ENCODE results near the gene TMC5. TPM values are rescaled to one million over a fixed set of nuclear protein-coding genes. Genes with fewer than 3 reads are reported as not detected.
A peak's percentile ranks its signal among the peaks of the same experiment; 100 is the strongest.
"Not testable (repeated sequence)": the region's sequence is repeated elsewhere in the genome, so short reads cannot be mapped to it uniquely, and the experiment has no call there.

Gene TMC5
- total RNA-seq, 5 donors from 2014 or later (not counting 1 experiment from before 2014, with no cell fraction given): 0.06 to 0.60 (median 0.08) TPM; not detected in 1

DNA sequence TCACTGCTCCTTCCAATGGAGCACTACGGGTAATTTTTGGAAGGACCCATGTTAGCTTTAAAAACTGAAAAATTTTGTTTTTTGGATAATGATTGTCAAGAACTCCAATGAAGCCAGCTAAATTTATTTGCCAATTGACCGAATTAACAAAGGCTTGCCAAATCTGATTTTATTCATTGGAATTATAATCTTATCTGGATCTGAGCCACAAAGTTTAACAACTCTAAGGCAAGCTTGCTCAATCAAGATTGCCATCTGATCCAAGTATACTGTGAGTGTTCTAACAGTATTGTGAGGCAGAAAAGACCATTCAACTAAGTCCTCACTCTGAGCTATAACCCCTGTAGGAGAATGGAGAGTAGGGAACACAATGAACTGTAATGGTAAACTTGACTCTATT is 20.3 kb upstream of the TMC5 start:
- H3K27ac ChIP-seq (ENCODE audit: low read length); H3K27me3 ChIP-seq (replicated peaks in 1 of 2; ENCODE audit: control insufficient read depth in 2 of 2, extremely low read depth in 1 of 2, insufficient read depth in 2 of 2, low read length in 1 of 2); H3K36me3 ChIP-seq (ENCODE audit: control insufficient read depth in 2 of 2, extremely low read depth in 1 of 2, insufficient read depth in 1 of 2, low read length in 1 of 2); H3K36me3 Mint-ChIP-seq; H3K4me3 Mint-ChIP-seq; H3K4me1 ChIP-seq (ENCODE audit: control insufficient read depth in 1 of 2, extremely low read depth in 1 of 2, insufficient read depth in 2 of 2, low read length in 2 of 2); H3K4me1 Mint-ChIP-seq; H3K27ac Mint-ChIP-seq; H3K4me3 ChIP-seq (ENCODE audit: control insufficient read depth in 1 of 2, extremely low read depth in 1 of 2, low read length in 1 of 2); H3K9me3 ChIP-seq; POLR2A ChIA-PET; DNase-seq; ATAC-seq (replicated peaks in 1 of 4); CTCF ChIA-PET: not testable (repeated sequence)
- Mint-ChIP-seq H3K27me3 (peaks cover 9 to 18% of the 10 kb centered on the region in 2 donors), H3K9me3 (peaks cover 8 to 17% (median 10%) of the 10 kb centered on the region in 3 donors)
- 80% methylated on average over 1 of the region's 2 CpGs for WGBS (ENCODE audit: insufficient coverage)

DNA sequence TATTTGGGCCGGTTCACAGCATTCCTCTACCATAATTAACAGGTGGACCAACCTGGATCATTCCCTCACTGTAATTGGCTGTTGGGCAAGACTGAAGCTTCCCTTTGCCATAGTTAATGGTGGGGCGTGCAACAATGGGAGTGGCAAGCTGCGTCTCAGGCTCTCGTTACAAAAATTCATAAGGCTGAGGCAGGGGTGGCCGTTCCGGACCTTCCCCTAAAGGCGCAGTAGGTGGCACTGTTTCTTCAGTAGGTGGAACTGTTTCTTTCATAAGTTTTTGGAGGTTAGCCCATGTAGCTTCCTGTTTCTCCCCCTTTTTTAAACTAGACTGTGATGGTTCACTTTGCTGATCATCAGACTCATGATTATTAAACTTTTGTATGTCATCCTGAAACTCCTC is 17.0 kb upstream of the TMC5 start:
- Mint-ChIP-seq H3K27ac (no peak overlapping the region), H3K36me3 (no peaks in the 10 kb centered on the region), H3K27me3 (peaks cover 9 to 24% of the 10 kb centered on the region in 2 donors), H3K4me3 (no peak overlapping the region), H3K9me3 (peaks cover 8 to 20% (median 15%) of the 10 kb centered on the region in 3 donors), H3K4me1 (no peaks in the 10 kb centered on the region)
- Histone ChIP-seq H3K27ac (ENCODE audit: low read length) (no peak overlapping the region), H3K36me3 (ENCODE audit: control insufficient read depth in 2 of 2, extremely low read depth in 1 of 2, insufficient read depth in 1 of 2, low read length in 1 of 2) (no peaks in the 10 kb centered on the region), H3K27me3 (replicated peaks in 1 of 2; ENCODE audit: control insufficient read depth in 2 of 2, extremely low read depth in 1 of 2, insufficient read depth in 2 of 2, low read length in 1 of 2) (no peaks in the 10 kb centered on the region), H3K9me3 (no peaks in the 10 kb centered on the region), H3K4me3 (ENCODE audit: control insufficient read depth in 1 of 2, extremely low read depth in 1 of 2, low read length in 1 of 2) (no peak overlapping the region), H3K4me1 (ENCODE audit: control insufficient read depth in 1 of 2, extremely low read depth in 1 of 2, insufficient read depth in 2 of 2, low read length in 2 of 2) (no peaks in the 10 kb centered on the region)
- DNase-seq (no peak), ATAC-seq (replicated peaks in 1 of 4) (no peak)
- POLR2A ChIA-PET: no interaction called here
- CTCF ChIA-PET: no interaction called here
- 84% methylated on average over 5 of the region's 7 CpGs for WGBS (ENCODE audit: insufficient coverage)

DNA sequence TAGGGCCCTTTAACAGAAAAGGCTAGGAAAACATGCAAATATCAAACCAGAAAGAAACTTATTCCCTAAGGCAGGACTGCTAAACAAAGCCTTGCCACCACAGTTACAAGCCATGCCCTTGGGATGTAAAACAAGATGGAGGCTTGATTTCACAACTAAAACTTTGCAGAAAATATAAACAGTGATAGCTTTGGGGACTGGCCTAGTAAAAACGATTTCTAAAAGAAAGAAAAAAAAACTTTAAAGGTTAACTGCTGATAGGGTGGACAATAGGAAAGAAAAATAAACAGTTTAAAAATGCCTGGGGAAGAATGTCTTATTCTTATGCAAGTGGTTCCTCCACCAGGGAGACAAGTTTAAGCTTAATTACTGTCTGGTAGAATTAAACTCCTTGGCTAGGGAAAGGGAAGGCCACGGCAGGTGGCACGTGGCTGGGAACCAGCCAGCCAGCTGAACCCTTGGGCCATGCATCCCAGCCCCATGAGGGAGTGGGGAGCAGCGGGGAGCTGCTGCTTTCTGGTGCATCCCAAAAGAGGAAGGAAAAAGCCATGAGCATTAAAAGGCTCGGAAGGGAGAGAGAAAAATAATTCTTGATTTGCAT is 10.7 kb upstream of the TMC5 start:
- ChIA-PET CTCF (no interaction called here), POLR2A (no interaction called here)
- no peaks in the 10 kb centered on the region for H3K4me1 ChIP-seq (ENCODE audit: control insufficient read depth in 1 of 2, extremely low read depth in 1 of 2, insufficient read depth in 2 of 2, low read length in 2 of 2)
- no peaks in the 10 kb centered on the region for H3K36me3 ChIP-seq (ENCODE audit: control insufficient read depth in 2 of 2, extremely low read depth in 1 of 2, insufficient read depth in 1 of 2, low read length in 1 of 2)
- no peaks in the 10 kb centered on the region for H3K36me3 Mint-ChIP-seq
- peaks cover 6 to 27% (median 6%) of the 10 kb centered on the region in 3 donors for H3K9me3 Mint-ChIP-seq
- H3K4me1 Mint-ChIP-seq: peaks cover 5 to 8% (median 8%) of the 10 kb centered on the region in 3 donors
- H3K27me3 ChIP-seq (replicated peaks in 1 of 2; ENCODE audit: control insufficient read depth in 2 of 2, extremely low read depth in 1 of 2, insufficient read depth in 2 of 2, low read length in 1 of 2): peaks cover 4 to 18% of the 10 kb centered on the region in 2 experiments
- no peak overlapping the region for H3K27ac ChIP-seq (ENCODE audit: low read length)
- H3K4me3 ChIP-seq (ENCODE audit: control insufficient read depth in 1 of 2, extremely low read depth in 1 of 2, low read length in 1 of 2): no peak overlapping the region
- H3K27ac Mint-ChIP-seq: no peak overlapping the region
- 94% methylated on average over 2 of the region's 5 CpGs for WGBS (ENCODE audit: insufficient coverage)
- no peak for ATAC-seq (replicated peaks in 1 of 4)
- H3K27me3 Mint-ChIP-seq: peaks cover 30 to 31% of the 10 kb centered on the region in 2 donors
- no peak overlapping the region for H3K4me3 Mint-ChIP-seq
- no peak for DNase-seq
- no peaks in the 10 kb centered on the region for H3K9me3 ChIP-seq

DNA sequence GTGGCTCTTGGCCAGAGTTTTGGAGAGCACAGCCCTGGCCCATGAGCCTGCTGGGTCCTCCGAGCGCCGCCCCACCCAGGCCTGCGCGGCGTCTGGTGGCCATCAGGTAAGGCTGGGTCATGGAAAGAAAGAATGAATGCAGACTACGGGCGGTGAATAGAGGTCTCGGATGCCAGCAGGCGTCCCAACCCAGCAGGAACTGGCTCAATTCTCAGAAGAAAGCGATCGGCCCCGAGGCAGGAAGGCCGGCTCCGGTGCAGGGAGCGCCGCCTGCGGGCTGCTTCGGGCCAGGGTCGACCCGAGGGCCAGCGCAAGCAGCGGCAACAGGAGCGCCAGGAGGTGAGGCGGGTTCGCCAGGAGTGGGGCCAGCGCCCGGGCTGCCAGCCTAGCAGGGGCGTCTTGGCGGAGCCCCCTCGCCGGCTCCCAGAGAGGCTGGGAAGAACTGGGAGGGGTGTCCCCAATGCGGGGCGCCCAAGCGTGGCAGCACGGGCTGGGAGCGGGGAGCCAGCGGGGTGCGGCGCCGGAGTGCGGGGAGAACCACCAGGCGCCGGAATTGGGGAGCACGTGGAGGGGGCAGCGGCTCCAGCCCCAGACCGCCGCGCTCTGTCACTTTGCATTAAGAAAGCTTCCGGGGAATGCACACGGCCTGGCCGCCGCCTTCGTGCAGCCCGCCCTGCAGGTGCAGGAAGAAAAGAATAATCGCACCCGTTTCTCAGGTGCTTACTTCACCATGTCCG is 7.1 kb upstream of the TMC5 start:
- ATAC-seq (replicated peaks in 1 of 4): peak in 1 of 4 experiments; percentile 48
- Mint-ChIP-seq H3K4me1 (peaks cover 5 to 8% (median 8%) of the 10 kb centered on the region in 3 donors), H3K27ac (no peak overlapping the region), H3K36me3 (no peaks in the 10 kb centered on the region), H3K9me3 (peaks cover 0 to 20% (median 6%) of the 10 kb centered on the region in 3 donors), H3K4me3 (peak overlapping the region in 2 of 3 donors; percentile 37 to 55), H3K27me3 (peaks cover 43 to 49% of the 10 kb centered on the region in 2 donors)
- Histone ChIP-seq H3K4me1 (ENCODE audit: control insufficient read depth in 1 of 2, extremely low read depth in 1 of 2, insufficient read depth in 2 of 2, low read length in 2 of 2) (no peaks in the 10 kb centered on the region), H3K36me3 (ENCODE audit: control insufficient read depth in 2 of 2, extremely low read depth in 1 of 2, insufficient read depth in 1 of 2, low read length in 1 of 2) (no peaks in the 10 kb centered on the region), H3K27me3 (replicated peaks in 1 of 2; ENCODE audit: control insufficient read depth in 2 of 2, extremely low read depth in 1 of 2, insufficient read depth in 2 of 2, low read length in 1 of 2) (peaks cover 4 to 43% of the 10 kb centered on the region in 2 experiments), H3K9me3 (no peaks in the 10 kb centered on the region), H3K4me3 (ENCODE audit: control insufficient read depth in 1 of 2, extremely low read depth in 1 of 2, low read length in 1 of 2) (no peak overlapping the region), H3K27ac (ENCODE audit: low read length) (no peak overlapping the region)
- peak in 1 of 35 experiments; percentile 3 for DNase-seq
- POLR2A ChIA-PET: no interaction called here
- WGBS (ENCODE audit: insufficient coverage): 10% methylated on average over 57 of the region's 58 CpGs
- CTCF ChIA-PET: no interaction called here

DNA sequence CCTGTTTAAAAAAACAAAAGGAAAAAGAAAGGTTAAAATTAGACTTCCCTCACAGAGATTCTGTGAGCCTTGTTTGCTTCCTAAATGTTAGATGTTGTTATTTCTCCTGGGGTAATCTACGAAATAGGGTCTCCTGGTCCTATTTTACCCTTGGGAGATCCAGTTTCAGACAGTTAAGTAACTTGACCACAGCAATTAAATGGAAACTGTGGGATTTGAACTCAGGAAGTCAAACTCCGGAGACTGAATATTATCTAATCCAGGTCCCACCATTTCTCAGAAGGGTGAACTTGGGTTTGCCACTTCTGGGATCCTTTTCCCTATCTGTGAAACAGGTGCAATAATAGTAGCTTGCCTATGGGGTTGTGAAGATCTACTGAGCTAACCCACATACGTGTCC is 6.4 kb upstream of the TMC5 start:
- H3K4me3 Mint-ChIP-seq: peak overlapping the region in 2 of 3 donors; percentile 37 to 41

DNA sequence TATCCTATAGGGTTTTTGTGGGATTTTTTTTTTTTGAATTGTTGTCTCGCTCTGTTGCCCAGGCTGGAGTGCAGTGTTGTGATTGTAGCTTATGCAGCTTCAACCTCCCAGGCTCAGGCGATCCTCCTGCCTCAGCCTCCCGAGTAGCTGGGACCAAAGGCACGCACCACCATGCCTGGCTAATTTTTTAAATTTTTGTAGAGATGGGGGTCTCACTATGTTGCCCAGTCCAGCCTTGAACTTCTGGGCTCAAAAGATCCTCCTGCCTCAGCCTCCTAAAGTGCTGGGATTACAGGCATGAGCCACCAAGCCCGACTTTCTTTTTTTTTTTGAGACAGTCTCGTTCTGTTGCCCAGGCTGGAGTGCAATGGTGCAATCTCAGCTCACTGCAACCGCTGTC is 5.6 kb upstream of the TMC5 start:
- ATAC-seq (replicated peaks in 1 of 4); H3K4me3 Mint-ChIP-seq; H3K36me3 ChIP-seq (ENCODE audit: control insufficient read depth in 2 of 2, extremely low read depth in 1 of 2, insufficient read depth in 1 of 2, low read length in 1 of 2); H3K36me3 Mint-ChIP-seq; H3K9me3 ChIP-seq; POLR2A ChIA-PET; DNase-seq; H3K4me3 ChIP-seq (ENCODE audit: control insufficient read depth in 1 of 2, extremely low read depth in 1 of 2, low read length in 1 of 2); CTCF ChIA-PET; H3K27ac Mint-ChIP-seq; H3K4me1 ChIP-seq (ENCODE audit: control insufficient read depth in 1 of 2, extremely low read depth in 1 of 2, insufficient read depth in 2 of 2, low read length in 2 of 2); H3K27ac ChIP-seq (ENCODE audit: low read length); H3K4me1 Mint-ChIP-seq: not testable (repeated sequence)
- Mint-ChIP-seq H3K9me3 (peaks cover 0 to 14% (median 0%) of the 10 kb centered on the region in 3 donors), H3K27me3 (peaks cover 48 to 53% of the 10 kb centered on the region in 2 donors)
- WGBS (ENCODE audit: insufficient coverage): 100% methylated on average over 3 of the region's 7 CpGs
- H3K27me3 ChIP-seq (replicated peaks in 1 of 2; ENCODE audit: control insufficient read depth in 2 of 2, extremely low read depth in 1 of 2, insufficient read depth in 2 of 2, low read length in 1 of 2): peaks cover 4 to 47% of the 10 kb centered on the region in 2 experiments

More for the DNA sequence above, 6.4 kb upstream of the TMC5 start:
- POLR2A ChIA-PET: no interaction called here
- H3K27me3 ChIP-seq (replicated peaks in 1 of 2; ENCODE audit: control insufficient read depth in 2 of 2, extremely low read depth in 1 of 2, insufficient read depth in 2 of 2, low read length in 1 of 2): peaks cover 4 to 48% of the 10 kb centered on the region in 2 experiments
- H3K9me3 Mint-ChIP-seq: peaks cover 0 to 20% (median 6%) of the 10 kb centered on the region in 3 donors
- no CpG with 5 or more reads among the region's 3 CpGs for whole genome bisulfite sequencing (ENCODE audit: insufficient coverage)
- DNase-seq (no peak), ATAC-seq (replicated peaks in 1 of 4) (no peak)
- H3K27ac ChIP-seq (ENCODE audit: low read length): no peak overlapping the region
- H3K27me3 Mint-ChIP-seq: peaks cover 47 to 50% of the 10 kb centered on the region in 2 donors
- H3K27ac Mint-ChIP-seq: no peak overlapping the region
- CTCF ChIA-PET: no interaction called here
- H3K9me3 ChIP-seq: no peaks in the 10 kb centered on the region
- H3K36me3 Mint-ChIP-seq: no peaks in the 10 kb centered on the region
- no peaks in the 10 kb centered on the region for H3K4me1 ChIP-seq (ENCODE audit: control insufficient read depth in 1 of 2, extremely low read depth in 1 of 2, insufficient read depth in 2 of 2, low read length in 2 of 2)
- H3K4me3 ChIP-seq (ENCODE audit: control insufficient read depth in 1 of 2, extremely low read depth in 1 of 2, low read length in 1 of 2): no peak overlapping the region
- H3K36me3 ChIP-seq (ENCODE audit: control insufficient read depth in 2 of 2, extremely low read depth in 1 of 2, insufficient read depth in 1 of 2, low read length in 1 of 2): no peaks in the 10 kb centered on the region
- H3K4me1 Mint-ChIP-seq: peaks cover 5 to 8% (median 8%) of the 10 kb centered on the region in 3 donors

Data from T-cell (primary cell).